Ovary (tissue), 9 donors: ENCODE data around the gene CEP76. TPM values are rescaled to one million over a fixed set of nuclear protein-coding genes. Genes with fewer than 3 reads are reported as not detected.
A peak's percentile ranks its signal among the peaks of the same experiment; 100 is the strongest.

ENCODE experiments used
- DNase-seq, 5 donors: peaks; one replicate each; pipeline ENCODE4 v3.0.0-alpha.2; 2019 to 2020
- H3K27ac ChIP-seq, 2 donors: fragments of 200-600 bp; one replicate each; pipeline versions ENCODE4 v1.5.1 to v1.8.0; 2019 to 2022
- H3K27me3 ChIP-seq: fragments of 200-600 bp; one replicate; pipeline ENCODE4 v1.8.0; 2022
- H3K36me3 ChIP-seq: fragments of 200-600 bp; sonication (generic); one replicate; pipeline ENCODE4 v1.5.1; 2019
- H3K4me1 ChIP-seq: one replicate; pipeline ENCODE4 v1.8.1; 2013; ENCODE audit warnings: mild to moderate bottlenecking, moderate library complexity; ENCODE audit not compliant: insufficient read depth
- H3K4me3 ChIP-seq: fragments of 200-600 bp; sonication (generic); one replicate; pipeline ENCODE4 v1.5.1; 2017
- H3K9me3 ChIP-seq, 2 donors: fragments of 200-600 bp in 1 of 2; sonication (generic) in 1 of 2; one replicate each; pipeline versions ENCODE4 v1.5.1 to v1.8.1; 2013 to 2019; ENCODE audit warnings: mild to moderate bottlenecking in 1 of 2, moderate library complexity in 1 of 2
- CTCF ChIP-seq, 3 donors: fragments of 450-650 bp in 2 of 3; fragments of 200-600 bp in 1 of 3; IDR thresholded peaks; one replicate each; pipeline versions ENCODE4 v1.5.1 to v1.8.0; 2016 to 2022; ENCODE audit warnings: antibody characterized with exemption in 3 of 3, mild to moderate bottlenecking in 1 of 3
- EP300 ChIP-seq: sonication (generic); formaldehyde crosslinking; IDR thresholded peaks from one replicate; pipeline ENCODE4 v1.6.1; 2017; ENCODE audit warnings: antibody characterized with exemption
- POLR2A ChIP-seq: fragments of 450-650 bp; IDR thresholded peaks from one replicate; pipeline ENCODE4 v1.6.1; 2017; ENCODE audit warnings: antibody characterized with exemption, mild to moderate bottlenecking, moderate library complexity
- WGBS, 3 donors: extraction: QIAGEN DNeasy Blood & Tissue Kit in 1 of 3; methylation state at CpG; one replicate each; pipeline versions ENCODE4 v1.1.5 to v1.1.7; 2013 to 2017; 5-methylcytosine and 5-hydroxymethylcytosine counted together
- intact Hi-C, 4 donors: fragments of 100-400 bp; cut with DNase I; formaldehyde crosslinking; loops; one replicate each; pipeline versions ENCODE4 v1.11.0 to v1.15.1; 2022 to 2023
- polyA plus RNA-seq, 2 donors: library from polyadenylated mRNA; stranded (reverse); fragments of 200-250 nt in 1 of 2; fragments of 350-450 nt in 1 of 2; fragmentation: Illumina TruSeq in 1 of 2; extraction: RNeasy Lipid Tissue Mini Kit (QIAGEN cat#74804) in 1 of 2; gene quantifications; one replicate each; pipeline ENCODE4 v1.2.3, GENCODE V29; 2013 to 2014
- total RNA-seq, 7 donors: library from RNA; depleted of rRNA in 2 of 7; stranded (reverse); fragments of >200 nt in 2 of 7; fragmentation: NEBNext Ultra II Directional in 3 of 7; extraction: Animal tissue kit (Norgen Biotek cat#: 25700) in 3 of 7; gene quantifications; one replicate each; pipeline versions ENCODE4 v1.1.0 to v1.2.4, GENCODE V29; 2016 to 2023
- donor health status: DM: no; HTN: no; CAD: no; lungs with moderate emphysema.
- donor health status: DM: no; HTN: no; CAD: no.
- donor health status: Bipolar disorder and iron deficiency.
- donor health status: DM: yes; HTN: yes; CAD: no.
- donor health status: DM: no; HTN: no; CAD: no.
- donor health status: DM: yes; HTN: yes; CAD: no.

CEP76 gene
- total and polyA plus RNA-seq, 9 donors: 4.8 to 8.3 (median 5.9) TPM

GRCh38 chr18:12703096-12703567, 609 bp upstream of the CEP76 start:
- WGBS, 3 donors: 0 to 1% (median 1%) methylated on average over 28 of the region's 28 CpGs
- peak overlapping the region; percentile 93 to 98 for H3K27ac ChIP-seq
- H3K4me1 ChIP-seq: peaks cover 8% of the 10 kb centered on the region
- no peak for DNase-seq
- H3K4me3 ChIP-seq: peak overlapping the region; percentile 87
- no peak for TF ChIP-seq POLR2A
- TF ChIP-seq EP300: no peak
- no peak for TF ChIP-seq CTCF (IDR thresholded peaks at IDR 0.05)
- intact Hi-C loops: no loop called here
- no peaks in the 10 kb centered on the region for H3K9me3 ChIP-seq
- H3K36me3 ChIP-seq: no peaks in the 10 kb centered on the region
- no peaks in the 10 kb centered on the region for H3K27me3 ChIP-seq

- Histone ChIP-seq H3K4me3 (peak overlapping the region; percentile 87), H3K9me3 (no peaks in the 10 kb centered on the region), H3K27ac (no peak overlapping the region), H3K4me1 (peaks cover 8% of the 10 kb centered on the region), H3K27me3 (no peaks in the 10 kb centered on the region), H3K36me3 (no peaks in the 10 kb centered on the region)
- intact Hi-C loops: no loop called here
- TF ChIP-seq POLR2A (no peak), CTCF (IDR thresholded peaks at IDR 0.05) (no peak), EP300 (no peak)
- WGBS, 3 donors: 70 to 78% (median 72%) methylated on average over 3 of the region's 3 CpGs
- no peak for DNase-seq
Observed at GRCh38 chr18:12701161-12701560, 1.4 kb downstream of the CEP76 start.

GRCh38 chr18:12699747-12700146, 2.8 kb downstream of the CEP76 start:
- Histone ChIP-seq H3K4me3 (no peak overlapping the region), H3K27ac (no peak overlapping the region), H3K9me3 (no peaks in the 10 kb centered on the region), H3K4me1 (peaks cover 8% of the 10 kb centered on the region), H3K27me3 (no peaks in the 10 kb centered on the region), H3K36me3 (no peaks in the 10 kb centered on the region)
- no peak for TF ChIP-seq CTCF (IDR thresholded peaks at IDR 0.05)
- TF ChIP-seq POLR2A: no peak
- TF ChIP-seq EP300: no peak
- intact Hi-C loops: no loop called here
- WGBS, 3 donors: 67 to 82% (median 78%) methylated on average over 2 of the region's 2 CpGs
- DNase-seq: no peak

GRCh38 chr18:12694032-12694431, 8.5 kb downstream of the CEP76 start:
- no peak for TF ChIP-seq EP300
- no peak for TF ChIP-seq POLR2A
- TF ChIP-seq CTCF (IDR thresholded peaks at IDR 0.05): no peak
- WGBS, 3 donors: 45 to 83% (median 80%) methylated on average over 2 of the region's 2 CpGs
- Histone ChIP-seq H3K36me3 (no peaks in the 10 kb centered on the region), H3K4me3 (no peak overlapping the region), H3K4me1 (no peaks in the 10 kb centered on the region), H3K27ac (no peak overlapping the region), H3K27me3 (no peaks in the 10 kb centered on the region), H3K9me3 (no peaks in the 10 kb centered on the region)
- DNase-seq: no peak
- intact Hi-C loops: no loop called here
